ENCODE results near the gene SYTL5. TPM values are rescaled to one million over a fixed set of nuclear protein-coding genes. Genes with fewer than 3 reads are reported as not detected.
"Not testable (repeated sequence)": the region's sequence is repeated elsewhere in the genome, so short reads cannot be mapped to it uniquely, and the experiment has no call there.

SYTL5 gene
- total RNA-seq (2014; rRNA removed; shearing (Covaris generic)), result 0.22 and 0.26 TPM in 2 replicates

- Histone ChIP-seq H3K9me3 (replicated peaks) (no peaks in the 10 kb centered on the region), H3K27ac (no peak within 1 kb of the TSS), H3K27me3 (replicated peaks) (no peaks in the 10 kb centered on the region), H3K4me1 (replicated peaks) (no peaks in the 10 kb centered on the region), H3K4me3 (no peak within 1 kb of the TSS), H3K36me3 (no peaks in the 10 kb centered on the region)
- no peak for DNase-seq (ENCODE audit: low read depth in 1 of 2, low spot score in 2 of 2)
These were observed at the start of gene SYTL5 for GRCh38 chrX:38006291-38006690. Gene SYTL5, plus strand, starts transcription at chrX:38006553. Its CDS starts 27,337 bp downstream, at chrX:38033890.

GRCh38 chrX:37958525-37959211 is 47.7 kb upstream of the SYTL5 start:
- Histone ChIP-seq H3K27me3 (replicated peaks) (no peaks in the 10 kb centered on the region), H3K4me1 (replicated peaks) (no peaks in the 10 kb centered on the region), H3K36me3 (no peaks in the 10 kb centered on the region), H3K27ac (no peak overlapping the region), H3K9me3 (replicated peaks) (no peaks in the 10 kb centered on the region), H3K4me3 (no peak overlapping the region)
- peak in 1 of 2 experiments; percentile 1 for DNase-seq (ENCODE audit: low read depth in 1 of 2, low spot score in 2 of 2)

GRCh38 chrX:37959212-37960021 is 46.9 kb upstream of the SYTL5 start:
- H3K4me3 ChIP-seq, result no peak overlapping the region
- no peak for DNase-seq (ENCODE audit: low read depth in 1 of 2, low spot score in 2 of 2)
- no peak overlapping the region for H3K27ac ChIP-seq
- H3K4me1 ChIP-seq (replicated peaks), result no peaks in the 10 kb centered on the region
- no peaks in the 10 kb centered on the region for H3K27me3 ChIP-seq (replicated peaks)
- H3K9me3 ChIP-seq (replicated peaks), result no peaks in the 10 kb centered on the region
- no peaks in the 10 kb centered on the region for H3K36me3 ChIP-seq

- DNase-seq (ENCODE audit: low read depth in 1 of 2, low spot score in 2 of 2), result no peak
- no peaks in the 10 kb centered on the region for H3K9me3 ChIP-seq (replicated peaks)
- H3K27ac ChIP-seq, result no peak overlapping the region
- H3K4me3 ChIP-seq, result no peak overlapping the region
- no peaks in the 10 kb centered on the region for H3K27me3 ChIP-seq (replicated peaks)
- no peaks in the 10 kb centered on the region for H3K36me3 ChIP-seq
- H3K4me1 ChIP-seq (replicated peaks), result no peaks in the 10 kb centered on the region
These were observed 45.2 kb upstream of the SYTL5 start for GRCh38 chrX:37961118-37961517.

GRCh38 chrX:37967714-37968113 is 38.6 kb upstream of the SYTL5 start:
- H3K9me3 ChIP-seq (replicated peaks), result no peaks in the 10 kb centered on the region
- H3K4me1 ChIP-seq (replicated peaks), result no peaks in the 10 kb centered on the region
- no peak overlapping the region for H3K4me3 ChIP-seq
- no peaks in the 10 kb centered on the region for H3K27me3 ChIP-seq (replicated peaks)
- no peaks in the 10 kb centered on the region for H3K36me3 ChIP-seq
- H3K27ac ChIP-seq, result no peak overlapping the region
- DNase-seq (ENCODE audit: low read depth in 1 of 2, low spot score in 2 of 2), result no peak

- H3K9me3 ChIP-seq (replicated peaks), result no peaks in the 10 kb centered on the region
- no peaks in the 10 kb centered on the region for H3K27me3 ChIP-seq (replicated peaks)
- H3K36me3 ChIP-seq, result no peaks in the 10 kb centered on the region
- no peak overlapping the region for H3K27ac ChIP-seq
- no peak for DNase-seq (ENCODE audit: low read depth in 1 of 2, low spot score in 2 of 2)
- H3K4me3 ChIP-seq, result no peak overlapping the region
- peaks cover 12% of the 10 kb centered on the region for H3K4me1 ChIP-seq (replicated peaks)
These were observed 30.9 kb upstream of the SYTL5 start for GRCh38 chrX:37975421-37975820.

- Histone ChIP-seq H3K27me3 (replicated peaks) (no peaks in the 10 kb centered on the region), H3K9me3 (replicated peaks) (no peaks in the 10 kb centered on the region), H3K4me3 (no peak overlapping the region), H3K4me1 (replicated peaks) (peaks cover 12% of the 10 kb centered on the region), H3K36me3 (no peaks in the 10 kb centered on the region), H3K27ac (no peak overlapping the region)
- no peak for DNase-seq (ENCODE audit: low read depth in 1 of 2, low spot score in 2 of 2)
These were observed 30.2 kb upstream of the SYTL5 start for GRCh38 chrX:37976153-37976552.

- Histone ChIP-seq H3K27ac (no peak overlapping the region), H3K4me1 (replicated peaks) (peaks cover 21% of the 10 kb centered on the region), H3K36me3 (no peaks in the 10 kb centered on the region), H3K27me3 (replicated peaks) (no peaks in the 10 kb centered on the region), H3K9me3 (replicated peaks) (no peaks in the 10 kb centered on the region), H3K4me3 (no peak overlapping the region)
- DNase-seq (ENCODE audit: low read depth in 1 of 2, low spot score in 2 of 2), result no peak
These were observed 21.5 kb upstream of the SYTL5 start for GRCh38 chrX:37984880-37985279.

- Histone ChIP-seq H3K9me3 (replicated peaks) (no peaks in the 10 kb centered on the region), H3K4me1 (replicated peaks) (peaks cover 21% of the 10 kb centered on the region), H3K27me3 (replicated peaks) (no peaks in the 10 kb centered on the region), H3K27ac (peak overlapping the region; percentile 66), H3K36me3 (no peaks in the 10 kb centered on the region), H3K4me3 (no peak overlapping the region)
- peak in 1 of 2 experiments; percentile 44 for DNase-seq (ENCODE audit: low read depth in 1 of 2, low spot score in 2 of 2)
These were observed 19.5 kb upstream of the SYTL5 start for GRCh38 chrX:37986893-37987292.

- Histone ChIP-seq H3K27me3 (replicated peaks) (no peaks in the 10 kb centered on the region), H3K9me3 (replicated peaks) (no peaks in the 10 kb centered on the region), H3K4me3 (no peak overlapping the region), H3K4me1 (replicated peaks) (peaks cover 21% of the 10 kb centered on the region), H3K27ac (no peak overlapping the region), H3K36me3 (no peaks in the 10 kb centered on the region)
- no peak for DNase-seq (ENCODE audit: low read depth in 1 of 2, low spot score in 2 of 2)
These were observed 17.0 kb upstream of the SYTL5 start for GRCh38 chrX:37989304-37989703.

GRCh38 chrX:37991303-37991702 is 15.1 kb upstream of the SYTL5 start:
- H3K9me3 ChIP-seq (replicated peaks); H3K4me3 ChIP-seq; H3K36me3 ChIP-seq; H3K27me3 ChIP-seq (replicated peaks); H3K27ac ChIP-seq; DNase-seq (ENCODE audit: low read depth in 1 of 2, low spot score in 2 of 2): not testable (repeated sequence)
- H3K4me1 ChIP-seq (replicated peaks), result peaks cover 20% of the 10 kb centered on the region

GRCh38 chrX:37993176-37993575 is 13.2 kb upstream of the SYTL5 start:
- Histone ChIP-seq H3K27me3 (replicated peaks) (no peaks in the 10 kb centered on the region), H3K4me1 (replicated peaks) (peaks cover under 1% of the 10 kb centered on the region), H3K36me3 (no peaks in the 10 kb centered on the region), H3K9me3 (replicated peaks) (no peaks in the 10 kb centered on the region), H3K4me3 (no peak overlapping the region), H3K27ac (no peak overlapping the region)
- DNase-seq (ENCODE audit: low read depth in 1 of 2, low spot score in 2 of 2), result no peak

- H3K4me3 ChIP-seq, result no peak overlapping the region
- no peaks in the 10 kb centered on the region for H3K27me3 ChIP-seq (replicated peaks)
- no peaks in the 10 kb centered on the region for H3K9me3 ChIP-seq (replicated peaks)
- no peaks in the 10 kb centered on the region for H3K36me3 ChIP-seq
- H3K27ac ChIP-seq, result no peak overlapping the region
- peaks cover 8% of the 10 kb centered on the region for H3K4me1 ChIP-seq (replicated peaks)
- no peak for DNase-seq (ENCODE audit: low read depth in 1 of 2, low spot score in 2 of 2)
These were observed 12.3 kb upstream of the SYTL5 start for GRCh38 chrX:37993837-37994619.

- peaks cover 10% of the 10 kb centered on the region; the same call in 1 of the 2 replicates for H3K4me1 ChIP-seq (replicated peaks)
- no peak for DNase-seq (ENCODE audit: low read depth in 1 of 2, low spot score in 2 of 2)
- H3K36me3 ChIP-seq, result no peaks in the 10 kb centered on the region
- H3K9me3 ChIP-seq (replicated peaks), result no peaks in the 10 kb centered on the region
- H3K27me3 ChIP-seq (replicated peaks), result no peaks in the 10 kb centered on the region
- no peak overlapping the region for H3K27ac ChIP-seq
- no peak overlapping the region for H3K4me3 ChIP-seq
These were observed 10.9 kb upstream of the SYTL5 start for GRCh38 chrX:37995428-37995827.
